CD4-positive, alpha-beta T cell treated with Interleukin-10 for 1 hour (primary cell): ENCODE results near the gene NXPH4.

ENCODE experiments used
- DNase-seq: peaks from one replicate; pipeline ENCODE4 v3.0.0-alpha.2; 2020

Gene NXPH4

GRCh38 chr12:57247041-57247440, 30.4 kb downstream of the NXPH4 start:
- no peak for DNase-seq

GRCh38 chr12:57248934-57249742, 32.5 kb downstream of the NXPH4 start:
- DNase-seq, result no peak

- DNase-seq, result no peak
Observed at GRCh38 chr12:57250541-57250940, 33.9 kb downstream of the NXPH4 start.

GRCh38 chr12:57250956-57251355, 34.4 kb downstream of the NXPH4 start, which contains the start of gene STAC3:
TSS of gene STAC3 (minus strand) at chr12:57251187. CDS start at chr12:57249636, 1,551 bp downstream.
- DNase-seq, result no peak

- no peak for DNase-seq
Observed at GRCh38 chr12:57254506-57255280, 38.1 kb downstream of the NXPH4 start.

GRCh38 chr12:57255916-57256315, 39.3 kb downstream of the NXPH4 start:
- DNase-seq, result no peak

GRCh38 chr12:57258977-57259970, 42.7 kb downstream of the NXPH4 start:
- DNase-seq, result no peak

- no peak for DNase-seq
Observed at GRCh38 chr12:57260366-57260765, 43.8 kb downstream of the NXPH4 start.

- no peak for DNase-seq
Observed at GRCh38 chr12:57261428-57261865, 44.9 kb downstream of the NXPH4 start.

- no peak for DNase-seq
Observed at GRCh38 chr12:57262126-57262822, 45.7 kb downstream of the NXPH4 start.

- DNase-seq, result no peak
Observed at GRCh38 chr12:57263096-57263495, 46.5 kb downstream of the NXPH4 start.

- no peak for DNase-seq
Observed at GRCh38 chr12:57266681-57267080, 50.1 kb downstream of the NXPH4 start.

- DNase-seq, result no peak
Observed at GRCh38 chr12:57268264-57268663, 51.7 kb downstream of the NXPH4 start.

GRCh38 chr12:57270966-57271470, 54.4 kb downstream of the NXPH4 start:
- no peak for DNase-seq

GRCh38 chr12:57272337-57273151, 56.0 kb downstream of the NXPH4 start:
- no peak for DNase-seq

- DNase-seq, result no peak
Observed at GRCh38 chr12:57273516-57273915, 56.9 kb downstream of the NXPH4 start.
